Stimulated activated CD4-positive, alpha-beta T cell treated with anti-CD3 and anti-CD28 coated beads, Interleukin-2, amount 100 ng/mL, for 4 hours (primary cell): ENCODE measurements around the gene LRP4.
A peak's percentile ranks its signal among the peaks of the same experiment; 100 is the strongest.

Experiments
- DNase-seq: peaks from one replicate; pipeline ENCODE4 v3.0.0-alpha.2; 2020; ENCODE audit warnings: low read depth

LRP4 gene

DNA sequence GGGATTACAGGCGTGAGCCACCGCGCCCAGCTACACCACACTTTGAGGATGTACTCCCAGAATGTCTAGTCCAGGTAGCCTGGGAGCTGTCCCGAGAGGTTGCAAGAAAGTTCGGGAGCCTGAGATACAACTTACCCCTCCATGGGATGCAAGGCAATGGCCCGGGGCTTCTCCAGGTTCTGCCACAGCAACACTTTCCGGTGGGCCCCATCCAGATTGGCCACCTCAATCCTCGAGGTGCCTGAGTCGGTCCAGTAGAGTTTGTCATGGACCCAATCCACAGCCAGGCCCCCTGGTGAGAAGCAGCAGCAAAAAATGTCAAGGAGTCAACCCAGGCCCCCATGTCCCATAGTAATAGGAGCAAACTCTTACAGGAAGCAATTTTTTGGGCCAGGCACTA lies 25.5 kb downstream of the LRP4 start:
- no peak for DNase-seq

DNA sequence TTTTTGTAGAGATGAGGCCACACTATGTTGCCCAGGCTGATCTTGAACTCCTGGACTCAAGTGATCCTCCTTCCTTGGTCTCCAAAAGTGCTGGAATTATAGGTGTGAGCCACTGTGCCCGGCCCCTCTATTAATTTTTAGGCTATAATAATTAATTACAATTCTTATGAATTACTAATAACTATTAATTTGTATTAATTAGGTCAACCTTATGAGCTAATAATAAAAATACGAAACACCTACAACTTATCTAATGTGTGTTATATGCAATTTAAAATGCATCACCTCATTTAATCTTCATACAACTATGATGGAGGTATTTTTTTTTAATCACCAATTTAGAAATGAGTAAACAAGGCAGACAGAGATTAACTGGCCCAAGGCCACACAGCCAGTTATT lies 26.2 kb downstream of the LRP4 start:
- no peak for DNase-seq

DNA sequence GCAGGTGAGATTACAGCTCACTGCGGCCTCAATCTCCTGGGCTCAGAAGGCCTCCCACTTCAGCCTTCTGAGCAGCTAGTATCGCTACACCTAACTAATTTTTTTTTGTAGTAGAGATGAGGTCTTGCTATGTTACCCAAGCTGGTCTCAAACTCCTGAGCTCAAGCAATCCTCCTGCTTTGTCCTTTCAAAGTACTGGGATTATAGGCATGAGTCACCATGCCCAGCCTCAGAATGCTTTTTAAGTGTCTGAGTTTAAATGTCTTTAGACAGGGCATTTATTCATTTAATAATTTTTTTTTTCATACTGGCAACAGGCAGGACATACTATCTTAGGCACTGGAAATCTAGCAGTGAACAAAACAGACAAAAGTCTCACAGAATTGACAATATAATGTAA lies 27.7 kb downstream of the LRP4 start:
- DNase-seq = no peak

DNA sequence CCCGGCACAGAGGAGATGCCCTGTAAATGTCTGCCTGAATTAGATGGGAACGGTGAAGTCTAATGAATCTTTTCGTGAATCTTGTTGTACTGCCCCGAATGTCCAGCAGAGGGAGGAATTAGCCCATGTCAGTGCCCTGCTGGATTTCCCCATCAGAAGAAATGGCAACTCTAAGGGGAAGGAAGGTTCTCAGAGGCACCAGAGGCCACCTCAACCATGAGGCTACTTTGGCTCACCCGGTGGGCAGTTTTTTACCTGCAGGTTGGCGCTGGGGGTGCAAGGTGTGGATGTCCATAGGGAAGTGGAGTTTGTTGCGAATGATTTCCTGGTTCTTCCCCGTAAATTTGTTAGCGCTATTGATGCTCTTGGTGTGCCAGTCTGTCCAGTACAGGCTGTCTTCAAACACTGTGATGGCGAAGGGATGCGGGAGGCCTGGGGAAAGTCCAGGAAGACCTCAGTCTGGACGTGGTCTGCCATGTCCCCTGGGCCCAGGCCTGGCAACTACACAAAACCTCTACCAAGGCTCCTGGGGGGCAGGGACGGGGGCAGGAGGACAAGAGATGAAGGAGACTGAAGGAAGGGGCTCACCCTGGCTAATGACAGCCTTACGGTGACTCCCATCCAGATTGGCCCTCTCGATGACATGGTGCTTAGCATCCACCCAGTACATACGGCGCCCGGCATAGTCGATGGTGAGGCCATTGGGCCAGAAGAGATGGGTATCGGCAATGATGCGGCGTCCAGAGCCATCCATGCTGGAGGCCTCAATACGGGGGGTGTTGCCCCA lies 28.5 kb downstream of the LRP4 start:
- DNase-seq = peak; percentile 56

DNA sequence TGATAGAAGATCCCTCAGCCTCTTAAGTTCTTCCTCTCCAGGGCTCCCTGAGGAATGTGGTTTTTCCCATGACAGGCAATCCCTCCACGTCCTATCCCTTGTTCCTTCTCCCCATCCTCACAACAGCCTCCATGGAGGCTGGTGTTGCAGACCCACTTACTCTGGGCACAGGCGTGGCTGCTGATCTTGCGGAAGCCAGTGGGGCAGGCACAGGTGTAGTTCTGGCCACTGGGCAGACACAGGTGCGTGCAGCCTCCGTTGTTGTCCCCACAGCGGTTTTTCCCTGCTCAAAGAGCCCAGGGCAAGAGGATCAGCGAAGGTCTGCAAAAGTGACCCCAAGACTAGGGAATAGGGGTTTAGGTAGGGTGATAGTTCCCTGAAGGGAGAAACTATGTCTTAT lies 29.1 kb downstream of the LRP4 start:
- DNase-seq = no peak

DNA sequence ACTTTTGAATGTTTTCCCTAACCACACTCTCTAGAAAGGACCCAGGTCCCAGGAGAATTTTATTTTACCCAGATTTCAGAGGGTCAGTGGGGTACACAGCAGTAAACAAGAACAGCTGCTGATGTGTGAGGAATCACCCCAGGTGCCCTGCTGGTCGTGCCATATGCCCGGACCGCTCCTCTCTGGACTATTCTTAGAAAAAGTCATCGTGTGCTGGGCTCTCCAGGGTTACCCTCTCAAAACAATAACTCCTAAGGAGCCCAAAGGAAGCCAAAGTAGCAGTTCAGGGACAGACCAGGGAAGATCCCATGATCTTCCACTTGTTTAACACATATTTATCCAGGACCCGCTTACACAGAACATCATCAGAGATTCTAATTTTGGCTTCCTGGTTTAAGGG lies 29.7 kb downstream of the LRP4 start:
- no peak for DNase-seq

DNA sequence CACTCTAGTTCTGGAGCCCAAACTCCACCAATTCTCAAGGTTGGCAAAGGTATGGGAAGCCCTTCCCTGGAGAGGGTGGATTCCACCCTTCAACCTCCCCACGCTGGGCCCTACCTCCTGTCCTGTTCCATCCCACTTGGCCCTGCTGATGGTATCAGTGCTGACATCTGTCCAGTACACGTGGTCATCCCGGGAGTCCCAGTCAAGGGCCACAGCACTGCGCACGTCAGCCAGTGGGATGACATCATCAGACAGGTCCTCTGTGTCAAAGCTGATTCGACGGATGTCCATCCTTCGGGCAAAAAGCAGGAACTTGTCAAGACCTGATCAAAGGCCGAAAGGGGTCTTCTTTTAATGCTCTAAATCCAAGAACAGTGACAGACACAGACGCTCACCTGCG lies 32.1 kb downstream of the LRP4 start:
- DNase-seq = no peak

DNA sequence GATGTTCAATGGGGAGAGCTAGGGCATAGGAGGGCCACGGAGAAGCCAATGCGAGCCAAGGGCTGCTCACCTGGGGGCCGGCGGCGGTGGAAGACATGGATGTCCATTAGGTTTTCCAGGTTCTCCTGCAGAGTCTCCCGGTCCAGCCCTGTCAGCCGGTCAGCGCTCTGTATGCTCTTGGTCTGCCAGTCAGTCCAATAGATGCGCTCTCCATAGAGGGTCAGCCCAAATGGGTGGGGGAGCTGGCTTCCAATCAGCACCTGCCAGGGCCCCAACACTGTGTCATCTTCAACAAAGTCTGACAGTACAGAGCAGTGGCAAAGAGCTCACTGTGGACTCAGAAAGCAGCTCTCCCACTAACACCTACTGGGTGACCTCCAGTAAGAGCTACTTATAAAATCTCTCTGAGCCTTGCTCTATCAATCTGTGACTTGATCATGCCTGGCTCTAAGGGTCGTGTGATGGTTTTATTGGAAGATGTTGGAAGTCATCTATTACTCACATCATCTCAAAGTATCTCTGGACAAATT lies 39.2 kb downstream of the LRP4 start:
- DNase-seq = no peak

DNA sequence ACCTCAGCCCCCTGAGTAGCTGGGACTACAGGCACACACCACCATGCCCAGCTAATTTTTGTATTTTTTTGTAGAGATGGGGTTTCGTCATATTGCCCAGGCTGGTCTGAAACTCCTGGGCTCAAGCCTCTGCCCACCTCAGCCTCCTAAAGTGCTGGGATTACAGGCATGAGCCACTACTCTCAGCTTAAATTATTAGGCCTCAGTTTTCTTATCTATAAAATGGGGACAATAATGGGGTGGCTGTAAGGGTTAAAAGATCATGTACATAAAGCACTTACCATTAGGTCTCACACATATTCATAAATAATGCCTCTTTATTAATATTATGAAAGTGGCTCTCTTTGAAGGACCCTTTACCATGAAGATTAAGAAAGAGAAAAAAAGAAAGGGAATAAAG lies 40.8 kb downstream of the LRP4 start:
- DNase-seq = no peak

DNA sequence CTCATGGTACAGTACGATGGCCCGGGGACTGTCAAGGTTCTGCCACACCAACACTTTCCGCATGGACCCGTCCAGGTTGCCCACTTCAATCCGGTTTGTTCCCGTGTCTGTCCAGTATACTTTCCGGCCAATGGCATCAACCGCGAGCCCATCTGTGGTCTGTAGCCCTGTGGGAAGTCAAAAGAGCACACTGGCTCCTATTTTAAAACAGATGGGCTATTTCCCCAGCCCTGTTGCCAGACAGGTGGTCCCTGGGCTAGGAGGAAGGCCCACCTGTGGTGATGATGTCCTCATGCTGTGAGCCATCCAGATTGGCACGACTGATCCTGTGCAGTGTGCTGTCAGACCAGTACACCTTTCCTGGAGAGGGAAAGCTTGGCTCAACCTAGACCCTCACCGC lies 41.9 kb downstream of the LRP4 start:
- DNase-seq = no peak

DNA sequence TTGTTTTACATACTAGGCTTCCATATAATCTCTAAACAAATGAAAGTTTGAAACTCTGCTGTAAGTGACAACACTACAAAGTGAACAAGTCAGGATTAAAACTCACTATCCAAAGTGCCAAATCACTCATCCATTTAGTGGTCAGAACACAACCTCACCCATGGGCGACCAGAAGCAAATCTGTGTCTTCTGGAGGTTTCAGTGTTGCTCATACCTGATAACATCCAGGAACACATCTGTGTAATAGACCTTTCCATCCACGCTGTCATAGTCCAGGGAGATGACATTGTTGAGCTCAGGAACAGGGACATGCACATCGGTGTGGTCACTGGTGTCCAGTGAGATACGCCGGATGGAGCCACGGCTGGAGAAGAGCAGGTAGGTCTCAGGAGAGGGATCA lies 43.8 kb downstream of the LRP4 start:
- DNase-seq = no peak

DNA sequence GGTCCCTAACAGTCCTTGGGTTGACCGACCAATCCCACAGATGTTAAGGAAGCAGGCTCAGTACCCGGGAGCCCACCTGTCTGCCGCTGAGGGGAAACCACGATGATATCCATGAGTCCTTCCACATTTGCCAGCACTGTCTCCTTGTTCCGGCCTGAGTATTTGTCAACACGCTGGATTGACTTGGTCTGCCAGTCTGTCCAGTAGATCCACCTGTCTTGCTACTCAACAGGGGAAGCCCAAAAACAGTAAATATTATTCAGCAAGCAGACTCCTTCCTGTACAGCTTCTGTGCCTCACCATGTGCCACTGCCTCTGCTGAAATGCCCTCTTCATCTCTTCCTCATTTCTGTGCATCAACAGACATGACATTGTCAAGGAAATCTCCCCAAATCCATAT lies 49.4 kb downstream of the LRP4 start:
- no peak for DNase-seq

DNA sequence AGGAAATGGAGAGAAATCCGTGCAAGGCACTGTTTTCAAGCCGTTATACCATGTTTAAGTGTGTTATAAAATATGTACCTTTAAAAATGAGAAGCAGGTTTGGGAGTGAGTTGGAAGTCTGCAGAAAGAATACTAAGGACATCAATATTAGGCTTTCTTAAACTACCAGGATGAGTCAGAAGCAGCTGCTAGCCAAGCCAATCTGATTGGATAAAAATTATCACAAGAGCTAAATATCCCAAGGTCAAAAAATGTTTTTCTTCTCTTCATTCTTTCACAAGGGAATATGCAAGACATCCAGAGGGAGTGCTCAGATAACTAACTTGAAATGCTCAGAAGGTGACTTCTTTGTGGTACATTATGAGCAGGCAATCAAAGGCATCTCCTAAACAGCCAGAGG lies 53.0 kb downstream of the LRP4 start:
- no peak for DNase-seq

DNA sequence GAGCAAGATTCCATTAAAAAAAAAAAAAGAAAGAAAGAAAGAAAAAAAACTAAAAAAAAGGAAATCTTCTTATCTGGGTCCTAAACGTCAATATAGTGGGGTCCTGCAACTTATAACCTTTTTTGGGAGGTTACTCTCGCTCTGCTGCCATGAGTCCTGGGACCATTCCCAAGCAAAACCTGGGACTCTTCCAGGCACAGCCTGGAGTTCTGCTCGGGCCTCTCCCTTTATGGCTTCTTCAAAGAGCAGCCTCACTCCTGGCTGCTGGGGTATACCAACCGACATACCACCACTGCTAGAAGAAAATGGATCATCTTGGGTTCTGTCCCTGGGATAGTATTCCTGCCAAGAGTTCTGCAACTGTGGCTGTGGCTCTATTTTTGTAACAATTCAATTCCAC lies 58.1 kb downstream of the LRP4 start:
- DNase-seq = no peak

DNA sequence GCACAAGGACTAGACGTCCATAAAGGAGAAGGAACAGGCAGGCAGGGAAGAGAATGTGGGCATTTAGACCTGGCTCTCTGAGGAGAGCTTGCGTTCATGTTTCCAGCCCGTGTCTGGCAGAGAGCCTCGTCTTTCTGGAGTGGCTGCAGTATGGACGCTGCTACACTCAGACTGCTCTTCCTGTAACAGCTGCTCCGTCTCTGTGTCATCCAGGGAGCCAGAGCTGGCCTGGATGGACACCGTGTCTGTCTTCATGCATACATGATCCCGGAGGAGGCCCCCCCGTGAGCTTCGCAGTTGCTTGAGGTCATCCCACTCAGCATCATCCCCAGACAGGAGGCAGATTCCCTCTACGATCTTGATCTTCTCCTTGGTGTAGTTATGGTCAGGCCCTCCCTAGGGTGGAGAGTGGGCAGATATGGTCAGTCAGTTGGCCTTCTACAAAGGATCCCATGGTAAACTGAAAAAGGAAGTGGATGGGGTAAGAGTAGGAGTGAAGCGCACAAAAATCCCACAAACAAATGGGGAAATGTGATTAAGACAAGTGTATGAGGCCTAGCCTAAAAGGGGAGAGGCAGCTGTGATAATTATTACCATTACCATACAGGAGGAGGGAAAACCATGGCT lies 59.3 kb downstream of the LRP4 start:
- no peak for DNase-seq

DNA sequence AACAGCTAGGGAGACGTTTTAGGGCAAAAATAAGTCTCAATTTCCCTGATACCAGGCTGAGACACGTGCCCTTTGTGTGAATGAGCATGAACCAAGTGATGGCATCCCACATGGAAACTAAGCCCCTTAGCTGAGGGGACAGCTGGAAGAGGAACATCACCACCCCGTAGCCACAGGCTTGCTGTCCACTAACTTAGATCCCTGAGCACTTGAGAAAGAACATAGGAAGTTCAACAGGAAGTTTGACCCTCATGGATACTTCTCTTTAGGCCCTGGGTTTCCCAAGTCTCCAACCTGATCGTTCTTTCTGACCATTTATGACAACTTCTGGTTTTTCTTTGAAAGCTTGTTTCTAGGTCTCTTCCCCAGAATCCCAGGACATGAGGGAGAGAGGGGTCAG lies 60.7 kb downstream of the LRP4 start:
- no peak for DNase-seq

DNA sequence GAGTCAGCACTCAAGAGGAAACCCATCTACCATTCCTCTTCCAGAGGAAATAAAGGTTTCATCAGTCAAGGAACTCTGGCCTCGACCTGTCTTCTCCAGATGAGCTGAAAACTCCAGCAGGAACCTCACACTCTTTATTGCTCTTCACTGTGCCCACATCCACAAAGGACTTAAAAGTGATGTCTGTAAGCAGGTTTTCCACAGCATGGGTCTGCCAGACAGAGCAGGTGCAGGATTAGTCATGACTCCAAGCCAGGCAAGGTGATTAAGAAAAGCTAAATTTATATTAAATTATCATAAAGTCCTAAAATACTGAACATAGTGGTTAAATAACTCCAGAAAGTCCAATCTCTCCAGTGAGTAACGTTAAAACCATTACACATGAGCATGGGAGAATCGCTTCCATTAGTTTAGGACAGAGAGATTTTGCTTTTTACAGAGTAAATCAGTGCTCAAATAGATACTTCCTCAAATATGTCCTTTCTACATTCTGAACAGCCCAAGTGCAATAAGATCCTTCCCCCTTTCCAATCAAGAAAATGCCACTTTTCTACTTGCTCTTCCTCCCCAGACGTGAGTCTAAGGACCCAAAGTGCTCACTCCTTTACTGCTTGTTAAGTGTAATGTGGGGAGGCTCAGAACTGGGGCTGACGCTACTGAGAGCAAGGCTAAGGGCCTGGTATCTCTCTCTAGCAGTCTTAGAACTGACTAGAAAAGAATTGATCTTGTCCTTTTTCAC lies 61.6 kb downstream of the LRP4 start:
- no peak for DNase-seq

DNA sequence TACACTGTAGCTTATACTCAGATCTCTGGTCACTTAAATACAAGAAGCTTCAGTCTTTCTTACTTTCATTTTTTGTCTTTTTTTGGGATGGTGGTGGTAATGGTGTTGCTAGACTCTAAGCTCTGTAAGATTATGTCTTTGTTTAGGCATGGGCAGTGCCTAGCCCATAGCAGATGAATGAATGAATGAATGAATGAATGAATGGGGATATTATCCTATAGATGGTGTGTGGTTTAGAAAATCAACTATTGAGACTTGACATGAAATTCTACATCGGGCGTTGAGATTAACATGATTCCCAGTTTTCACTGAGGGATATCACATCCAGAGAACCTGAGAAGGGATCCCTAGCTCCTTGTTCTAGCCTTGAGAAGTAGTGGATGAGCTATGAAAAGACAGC lies 62.5 kb downstream of the LRP4 start:
- no peak for DNase-seq

DNA sequence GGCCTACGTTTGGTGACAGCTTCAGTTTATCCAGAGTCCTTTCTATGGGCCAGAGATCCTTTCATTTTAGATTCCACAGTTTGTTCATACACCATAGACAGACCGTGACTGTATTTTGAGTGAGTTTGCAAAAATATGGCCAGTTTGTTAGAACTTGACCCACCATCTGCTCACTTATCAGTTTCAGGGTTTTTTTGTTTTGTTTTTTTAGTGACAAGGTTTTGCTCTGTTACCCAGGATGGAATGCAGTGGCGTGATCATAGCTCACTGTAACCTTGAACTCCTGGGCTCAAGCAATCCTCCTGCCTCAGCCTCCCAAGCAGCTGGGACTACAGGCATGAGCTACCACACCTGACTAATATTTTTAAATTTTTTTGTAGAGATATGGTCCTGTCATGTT lies 63.2 kb downstream of the LRP4 start:
- DNase-seq = no peak

DNA sequence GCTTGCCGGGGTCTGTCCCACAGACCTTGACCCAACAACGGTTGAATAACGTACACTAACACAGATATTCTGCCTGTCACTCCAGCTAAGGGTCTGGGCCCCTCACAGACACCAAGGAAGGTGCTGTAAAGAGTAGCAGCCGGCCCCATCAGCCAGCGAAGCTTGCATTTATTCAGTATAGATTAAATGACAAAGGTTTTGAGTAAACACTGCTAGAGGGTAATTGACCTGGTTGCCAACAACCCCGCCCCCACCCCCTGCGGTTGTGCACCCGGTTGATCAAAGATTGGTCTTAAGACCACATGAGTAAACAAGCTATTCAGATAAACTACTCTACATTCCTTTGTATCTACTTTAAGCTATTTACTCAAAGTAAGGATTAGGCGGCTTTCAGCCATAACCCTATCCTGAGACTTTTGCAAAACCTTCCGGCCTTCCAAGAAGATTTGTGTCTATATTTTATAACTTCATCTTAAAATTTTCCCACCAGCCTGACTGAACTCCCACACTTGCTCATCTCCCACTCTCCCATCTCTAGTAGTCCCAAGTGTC lies 67.4 kb downstream of the LRP4 start:
- DNase-seq = no peak

DNA sequence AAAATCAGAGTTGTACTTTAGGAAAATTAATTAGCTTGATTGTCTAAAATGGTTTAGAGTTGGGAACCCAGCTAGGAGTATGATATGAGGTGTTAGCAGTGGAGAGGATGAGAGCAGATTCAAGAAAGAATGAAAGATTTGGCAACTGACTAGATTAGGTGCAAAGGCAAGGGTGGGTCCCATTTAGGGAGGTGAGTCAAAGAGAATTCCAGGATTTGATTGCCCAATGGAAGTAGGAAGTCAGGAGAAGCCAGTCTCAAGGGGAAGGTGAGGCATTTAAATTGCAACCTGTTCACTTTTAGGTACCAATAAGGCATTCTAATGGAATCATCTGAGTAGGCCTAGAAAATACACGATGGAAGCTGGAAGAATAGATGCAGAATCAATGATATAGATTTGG lies 68.7 kb downstream of the LRP4 start:
- DNase-seq = no peak

DNA sequence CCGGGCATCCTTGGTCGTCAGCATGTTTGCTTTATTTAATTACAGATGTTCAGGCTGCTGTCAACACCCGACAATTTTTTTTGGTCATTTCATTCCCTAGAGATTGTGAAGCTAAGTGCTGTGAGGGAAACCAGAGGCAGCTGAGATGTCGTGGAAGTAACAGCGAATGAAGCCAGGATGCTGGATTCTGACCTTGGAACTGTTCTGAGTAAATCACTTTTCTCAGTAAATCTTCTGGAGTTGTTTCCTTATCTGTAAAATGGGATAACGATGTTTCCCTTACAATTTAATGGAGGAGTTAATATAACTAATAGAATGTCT lies 71.9 kb downstream of the LRP4 start:
- DNase-seq = no peak
